HG02973 (cell line): ENCODE data around the gene SERTAD1.
"Not testable (repeated sequence)": the region's sequence is repeated elsewhere in the genome, so short reads cannot be mapped to it uniquely, and the experiment has no call there.

ENCODE experiments used
- ATAC-seq: cut with Tn5 transposase; IDR thresholded peaks from one replicate; pipeline ENCODE4 v1.9.1; 2021; ENCODE audit warnings: moderate library complexity; ENCODE audit not compliant: unreplicated experiment

SERTAD1 gene

DNA sequence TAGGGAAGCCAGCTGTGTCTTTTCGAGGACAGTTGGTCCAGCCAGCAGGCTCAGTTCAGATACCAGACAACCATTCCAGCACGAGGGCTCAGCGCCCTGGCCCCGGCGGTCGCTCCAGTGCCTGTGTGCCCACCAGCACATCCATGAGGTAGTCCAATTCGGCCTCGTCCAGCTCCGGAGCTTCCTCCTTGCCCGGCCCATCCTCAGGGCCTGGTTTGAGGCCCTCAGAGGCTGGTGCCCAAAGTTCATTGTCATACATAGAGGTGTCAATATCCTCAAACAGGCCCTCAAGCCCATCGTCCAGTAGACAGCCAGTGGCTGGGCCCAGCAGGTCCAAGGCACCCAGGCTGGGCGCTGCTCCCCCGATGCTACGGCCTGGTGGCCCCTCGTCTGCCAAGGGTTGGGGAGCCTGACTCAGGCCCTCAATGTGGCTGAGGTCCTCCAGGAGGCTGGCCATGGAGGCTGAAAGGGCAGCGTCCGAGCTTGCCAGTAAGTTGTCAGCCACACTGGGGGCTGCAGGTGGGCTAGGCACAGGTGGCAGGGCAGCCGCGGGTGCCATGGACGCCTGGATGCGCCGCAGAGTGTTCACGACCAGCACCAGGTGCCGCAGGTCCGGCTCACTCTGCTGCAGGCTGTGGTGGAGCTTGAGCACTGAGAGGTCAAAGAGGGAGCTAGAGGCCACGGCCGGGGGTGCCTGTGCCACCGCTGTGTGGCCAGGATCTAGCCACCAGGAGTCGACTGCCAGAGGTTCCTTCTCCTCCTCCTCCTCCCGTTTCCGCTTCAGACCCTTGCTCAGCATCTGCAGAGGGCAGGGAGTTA, 2.8 kb downstream of the SERTAD1 start:
- ATAC-seq, result no peak

- ATAC-seq, result no peak
These were observed 3.6 kb downstream of the SERTAD1 start for GRCh38 chr19:40421993-40422747.

DNA sequence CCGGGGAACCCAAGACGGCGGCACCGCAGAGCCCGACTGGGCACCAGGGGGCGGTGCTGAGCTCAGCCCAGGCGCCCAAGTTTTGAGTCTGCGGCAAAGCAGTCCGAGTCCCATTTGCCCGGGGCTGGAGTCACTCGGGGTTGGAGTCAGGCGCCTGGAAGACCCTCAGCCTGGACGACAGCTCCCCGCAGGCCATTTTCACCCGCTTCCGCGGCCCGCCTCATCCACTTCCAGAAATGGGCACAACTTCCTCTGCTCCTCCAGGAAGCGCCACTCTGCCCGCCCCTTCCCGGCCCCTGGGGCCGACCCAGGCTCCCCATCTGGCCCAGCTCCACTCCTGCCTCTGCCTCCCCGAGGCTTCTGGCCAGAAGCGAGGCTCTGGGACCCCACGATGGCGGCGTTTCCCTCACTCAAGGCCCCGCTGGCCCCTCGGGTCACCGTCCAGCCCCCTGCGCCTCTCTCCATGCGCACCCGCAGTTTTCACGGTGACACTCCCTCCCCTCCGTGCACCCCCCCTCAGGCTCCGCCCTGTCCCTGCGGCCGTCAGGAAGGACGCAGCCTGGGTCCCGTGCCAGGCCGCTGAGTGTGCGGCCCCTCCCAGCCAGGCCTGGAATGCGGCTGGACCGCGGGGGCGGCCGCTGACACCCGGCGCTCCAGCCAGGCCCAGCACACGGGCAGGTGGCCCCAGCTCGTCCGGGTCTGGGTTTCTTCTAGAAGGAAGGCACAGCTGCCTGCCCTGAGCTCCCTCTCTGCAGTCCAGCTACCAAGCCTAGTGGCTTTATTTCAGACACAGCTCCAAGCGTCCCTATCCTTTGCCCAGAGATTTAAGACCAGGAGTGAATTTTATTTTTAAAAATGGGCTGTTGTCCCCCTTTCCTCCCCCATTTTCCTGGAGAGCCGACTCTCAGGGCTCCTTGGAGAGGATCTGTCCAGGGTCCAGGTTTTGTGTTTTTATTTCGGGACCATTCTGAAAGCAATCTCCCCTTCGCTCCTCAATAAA, 4.7 kb downstream of the SERTAD1 start:
- ATAC-seq, result peak; percentile 33

DNA sequence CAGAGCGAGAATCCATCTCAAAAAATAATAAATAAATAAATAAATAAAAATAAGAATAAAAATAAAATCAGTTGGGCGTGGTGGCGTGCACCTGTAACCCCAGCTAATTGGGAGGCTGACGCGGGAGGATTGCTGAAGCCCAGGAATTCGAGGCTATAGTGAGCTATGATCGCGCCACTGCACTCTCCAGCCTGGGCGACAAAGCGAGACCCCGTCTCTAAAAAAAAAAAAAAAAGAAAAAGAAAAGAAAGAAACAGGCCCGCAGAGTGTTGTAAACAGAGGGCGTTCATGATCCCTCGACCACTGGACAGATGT, 5.4 kb downstream of the SERTAD1 start:
- ATAC-seq, result no peak

GRCh38 chr19:40419780-40420179, 6.0 kb downstream of the SERTAD1 start:
- ATAC-seq, result no peak

DNA sequence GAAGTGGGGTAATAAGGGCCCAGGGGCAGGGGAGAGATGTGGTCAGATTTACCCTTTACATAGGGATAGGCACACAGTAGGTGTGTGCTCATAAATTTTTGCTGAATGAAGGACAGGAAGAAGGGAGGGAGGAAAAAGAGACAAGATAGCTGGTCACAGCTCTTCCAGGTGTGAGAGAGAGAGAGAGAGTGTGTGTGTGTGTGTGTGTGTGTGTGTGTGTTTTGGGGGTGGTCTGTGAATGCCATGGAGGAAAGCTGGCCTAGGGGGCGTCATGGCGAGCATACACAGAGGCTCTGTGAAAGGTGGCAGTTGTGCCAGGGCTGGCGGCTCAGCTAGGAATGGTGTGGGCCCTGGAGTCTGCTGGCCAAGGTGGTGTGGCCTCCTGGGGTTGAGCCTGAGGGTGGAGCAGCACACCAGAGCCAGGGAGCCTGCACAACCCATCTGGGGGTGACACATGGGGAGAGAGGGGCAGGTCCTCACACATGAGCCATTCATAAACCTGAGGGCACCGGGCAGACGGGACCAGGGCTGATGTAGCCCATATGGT, 6.7 kb downstream of the SERTAD1 start:
- ATAC-seq, result no peak

GRCh38 chr19:40418040-40418439, 7.8 kb downstream of the SERTAD1 start:
- ATAC-seq, result no peak

- no peak for ATAC-seq
These were observed 8.2 kb downstream of the SERTAD1 start for GRCh38 chr19:40417643-40417981.

DNA sequence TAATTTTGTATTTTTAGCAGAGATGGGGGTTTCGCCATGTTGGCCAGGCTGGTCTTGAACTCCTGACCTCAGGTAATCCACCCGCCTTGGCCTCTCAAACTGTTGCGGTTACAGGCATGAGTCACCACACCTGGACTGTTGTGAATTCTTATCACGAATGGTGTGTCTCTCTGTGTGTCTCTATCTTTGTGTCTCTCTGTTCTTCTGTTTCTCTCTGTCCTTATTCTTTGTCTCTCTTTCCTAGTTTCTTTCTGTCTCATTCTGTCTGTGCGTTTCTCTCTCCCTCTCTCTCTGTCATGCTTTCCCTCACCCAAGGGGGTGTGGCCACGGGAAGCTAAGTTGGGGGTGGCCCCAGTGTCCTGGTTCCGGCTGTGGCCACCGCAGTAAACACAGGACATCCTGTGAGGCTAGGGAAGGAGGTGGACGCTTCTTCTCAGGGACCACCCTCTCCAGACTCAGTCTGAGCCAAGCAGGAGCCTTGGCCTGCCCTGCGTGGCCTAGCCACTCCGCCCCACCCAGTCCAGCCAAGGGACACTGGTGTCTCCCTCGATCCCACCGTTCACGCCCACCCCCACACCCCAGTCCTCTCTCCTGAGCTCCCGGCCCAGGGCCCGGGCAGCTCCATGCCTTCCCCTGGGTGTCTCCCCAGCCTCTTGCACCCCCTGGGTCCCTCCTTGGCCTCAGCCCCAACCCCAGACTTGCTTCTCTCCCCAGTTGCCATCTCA, 8.7 kb downstream of the SERTAD1 start:
- ATAC-seq, result no peak

GRCh38 chr19:40415768-40416167, 10.0 kb downstream of the SERTAD1 start:
- no peak for ATAC-seq

- ATAC-seq, result no peak
These were observed 11.0 kb downstream of the SERTAD1 start for GRCh38 chr19:40414542-40415535.

DNA sequence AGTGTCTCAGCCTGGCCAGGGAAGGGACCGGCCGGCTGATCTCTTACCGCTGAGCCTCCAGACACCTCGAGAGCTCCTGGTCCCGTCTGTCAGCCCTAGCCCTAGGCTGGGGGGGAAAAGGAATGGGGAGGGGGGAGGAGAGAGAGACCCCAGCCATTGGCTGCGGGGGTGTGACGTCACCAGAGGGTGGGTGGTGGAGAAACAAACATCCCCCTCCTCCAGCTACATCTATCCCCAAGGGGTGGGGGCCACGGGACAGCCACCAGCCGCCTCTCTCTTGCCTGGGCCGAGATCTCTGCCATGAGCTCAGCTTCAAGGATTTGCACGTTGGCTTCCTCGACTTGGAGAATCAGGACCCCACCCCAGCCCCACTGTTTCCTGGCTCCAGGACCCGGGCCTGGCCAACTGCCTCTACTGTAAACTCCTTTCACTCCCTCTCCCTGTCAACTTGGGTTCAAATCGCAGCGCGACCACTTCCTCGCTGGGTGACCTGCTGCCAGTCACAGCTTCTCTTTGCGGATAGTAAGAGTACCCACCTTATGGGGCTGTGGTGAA, 12.4 kb downstream of the SERTAD1 start, which contains the start of gene PRX:
Gene PRX, minus strand, starts transcription at position 88 of the 555 bp plus-strand sequence. CDS start 5,446 bp downstream, outside the sequence.
- ATAC-seq, result no peak

GRCh38 chr19:40412866-40413265, 12.9 kb downstream of the SERTAD1 start:
- ATAC-seq, result no peak

GRCh38 chr19:40411958-40412499, 13.8 kb downstream of the SERTAD1 start:
- ATAC-seq, result no peak

DNA sequence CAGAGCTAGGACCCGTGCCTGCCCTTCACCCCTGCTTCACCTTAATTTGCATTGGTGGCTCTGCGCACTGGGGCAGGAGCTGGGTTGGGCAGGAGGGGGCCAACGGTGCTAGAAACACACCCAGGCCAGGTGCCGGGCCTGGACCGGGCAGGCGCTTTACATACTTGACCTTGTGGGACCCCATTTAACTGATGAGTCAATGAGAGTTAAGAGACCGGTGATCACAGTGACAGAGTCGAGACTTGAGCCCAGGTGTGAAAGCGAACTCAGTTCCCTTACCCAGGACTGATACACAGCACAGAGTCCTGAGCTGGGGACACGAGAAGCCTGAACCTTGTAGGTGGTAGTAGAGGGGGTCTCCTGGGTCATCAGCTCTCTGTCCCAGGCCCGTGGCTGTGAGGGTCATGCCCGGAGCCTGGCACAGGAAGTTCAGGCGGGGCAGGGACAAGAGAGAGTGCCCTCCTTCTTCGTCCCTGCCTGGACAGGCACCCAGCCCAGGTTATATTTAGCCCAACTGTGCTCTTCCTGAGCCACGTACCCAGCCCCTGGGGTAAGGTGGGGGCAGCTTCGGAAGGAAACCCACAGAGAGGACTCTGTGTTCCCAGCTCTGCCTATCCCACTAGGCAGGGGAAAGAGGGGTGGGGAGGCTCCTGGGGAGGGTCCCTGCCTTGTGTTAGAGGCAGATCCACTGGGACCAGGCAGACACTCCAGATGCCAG, 14.5 kb downstream of the SERTAD1 start:
- no peak for ATAC-seq

GRCh38 chr19:40410030-40410389, 15.8 kb downstream of the SERTAD1 start:
- no peak for ATAC-seq

DNA sequence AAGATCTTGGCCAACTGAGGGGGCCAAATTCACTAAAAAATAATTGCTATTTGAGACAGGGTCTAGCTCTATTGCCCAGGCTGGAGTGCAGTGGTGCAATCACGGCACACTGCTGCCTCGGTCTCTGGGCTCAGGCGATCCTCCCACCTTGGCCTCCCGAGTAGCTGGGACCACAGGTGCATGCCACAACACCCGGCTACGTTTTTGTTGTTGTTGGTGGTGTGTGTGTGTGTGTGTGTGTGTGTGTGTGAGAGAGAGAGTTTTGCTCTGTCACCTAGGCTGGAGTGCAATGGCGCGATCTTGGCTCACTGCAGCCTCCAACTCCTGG, 17.2 kb downstream of the SERTAD1 start:
- ATAC-seq, result not testable (repeated sequence)
